Pons (tissue), 1 donor: ENCODE data around the gene FRAT2.

Experiments used
- DNase-seq: peaks from one replicate; pipeline ENCODE4 v3.0.0-alpha.2; 2016; ENCODE audit warnings: low spot score

The FRAT2 gene

GRCh38 chr10:97325754-97326153 is 8.8 kb downstream of the FRAT2 start:
- no peak for DNase-seq

- DNase-seq, result no peak
Measured at GRCh38 chr10:97323501-97323900, 11.0 kb downstream of the FRAT2 start.

DNA sequence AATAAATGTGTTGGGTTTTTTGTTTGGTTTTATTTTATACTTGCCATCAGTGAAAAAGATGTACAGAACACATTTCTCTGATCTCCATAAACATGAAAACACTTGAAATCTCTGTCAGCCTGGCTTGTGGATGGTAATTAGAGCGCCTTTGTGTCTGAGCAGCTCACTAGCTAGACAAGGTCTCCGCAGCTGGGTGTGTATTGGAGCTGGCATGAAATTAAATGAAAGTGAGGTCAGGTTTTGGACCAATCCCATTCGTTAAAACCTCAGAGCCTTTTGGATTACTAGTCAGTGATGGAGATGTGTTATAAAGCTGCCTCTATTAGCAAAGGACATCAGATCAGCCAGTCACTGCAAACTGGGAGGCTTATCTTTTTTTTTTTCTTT is 12.7 kb downstream of the FRAT2 start:
- peak; percentile 77 for DNase-seq

DNA sequence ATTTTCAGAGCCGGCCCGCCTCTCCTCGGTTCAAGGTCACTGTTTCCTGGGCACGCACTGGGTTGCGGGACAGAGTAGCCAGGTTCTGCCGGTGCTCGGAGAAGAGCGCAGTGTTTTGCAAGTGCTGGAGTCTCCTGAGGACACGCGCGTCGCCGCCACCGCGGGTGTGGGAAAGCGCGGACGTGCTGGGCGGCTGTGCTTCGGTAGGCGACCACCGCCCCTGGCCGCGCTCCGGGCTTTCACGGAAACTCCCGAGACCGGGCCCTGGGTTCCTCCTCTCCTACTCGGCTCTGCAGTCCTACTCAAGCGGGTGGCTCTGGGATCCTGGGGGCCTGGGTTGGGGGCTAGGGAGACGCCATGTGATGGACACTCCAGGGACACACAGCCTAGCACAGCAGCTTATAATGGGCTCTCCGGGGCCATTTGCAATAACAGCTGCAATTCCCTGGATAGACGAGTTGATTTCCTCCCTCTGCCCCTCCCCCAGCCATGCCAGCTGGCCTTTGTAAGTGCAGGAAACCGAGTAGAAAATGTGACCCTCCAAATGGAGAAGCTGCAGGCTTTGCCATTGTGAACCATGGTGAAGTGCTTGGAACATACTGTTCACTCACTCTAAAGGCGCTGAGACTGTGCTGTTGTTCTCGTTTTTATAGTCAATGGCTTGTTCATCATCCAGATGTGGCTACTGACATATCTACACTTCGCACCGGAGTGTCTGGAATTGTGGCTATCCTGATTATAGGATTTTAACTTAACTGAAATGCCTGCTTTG is 13.3 kb downstream of the FRAT2 start:
- peak; percentile 83 for DNase-seq

- DNase-seq, result no peak
Measured at GRCh38 chr10:97320480-97321031, 14.0 kb downstream of the FRAT2 start.

DNA sequence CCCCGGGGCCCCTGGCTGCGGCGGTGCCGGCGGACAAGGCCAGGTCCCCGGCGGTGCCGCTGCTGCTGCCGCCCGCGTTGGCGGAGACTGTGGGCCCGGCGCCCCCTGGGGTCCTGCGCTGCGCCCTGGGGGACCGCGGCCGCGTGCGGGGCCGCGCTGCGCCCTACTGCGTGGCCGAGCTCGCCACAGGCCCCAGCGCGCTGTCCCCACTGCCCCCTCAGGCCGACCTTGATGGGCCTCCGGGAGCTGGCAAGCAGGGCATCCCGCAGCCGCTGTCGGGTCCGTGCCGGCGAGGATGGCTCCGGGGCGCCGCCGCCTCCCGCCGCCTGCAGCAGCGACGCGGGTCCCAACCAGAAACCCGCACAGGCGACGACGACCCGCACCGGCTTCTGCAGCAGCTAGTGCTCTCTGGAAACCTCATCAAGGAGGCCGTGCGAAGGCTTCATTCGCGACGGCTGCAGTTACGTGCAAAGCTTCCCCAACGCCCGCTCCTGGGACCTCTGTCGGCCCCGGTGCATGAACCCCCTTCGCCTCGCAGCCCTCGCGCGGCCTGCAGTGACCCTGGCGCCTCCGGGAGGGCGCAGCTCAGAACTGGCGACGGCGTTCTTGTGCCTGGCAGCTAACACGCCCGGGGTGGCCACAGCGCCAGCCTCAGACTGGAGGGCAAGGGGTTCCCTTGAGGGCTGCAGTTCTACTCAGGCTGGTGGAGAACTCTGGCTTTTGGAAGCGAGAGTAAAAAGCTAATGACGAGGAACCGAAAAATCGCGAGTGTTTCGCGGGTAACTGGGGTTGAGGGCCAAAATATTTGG is 14.7 kb downstream of the FRAT2 start:
- DNase-seq, result peak; percentile 32

GRCh38 chr10:97318772-97319651 is 15.5 kb downstream of the FRAT2 start, which contains the start of gene FRAT1:
FRAT1 (plus strand) TSS chr10:97319271; CDS start chr10:97319454, 183 bp downstream.
- DNase-seq, result peak; percentile 83

DNA sequence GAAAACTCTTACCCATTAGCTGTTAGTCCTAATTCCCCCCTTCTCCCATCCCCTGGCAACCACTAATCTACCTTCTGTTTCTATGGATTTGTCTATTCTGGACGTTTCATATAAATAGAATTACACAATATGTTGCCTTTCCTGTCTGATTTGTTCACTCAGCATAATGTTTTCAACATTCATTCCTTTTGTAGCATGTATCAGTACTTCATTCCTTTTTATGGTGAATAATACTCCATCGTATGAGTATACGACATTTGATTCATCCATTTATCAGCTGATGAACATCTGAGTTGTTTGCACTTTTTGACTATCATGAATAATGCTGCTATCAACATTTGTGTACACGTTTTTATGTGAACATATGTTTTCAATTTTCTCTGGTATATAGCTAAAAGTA is 19.9 kb downstream of the FRAT2 start:
- DNase-seq, result no peak

GRCh38 chr10:97312897-97313296 is 21.6 kb downstream of the FRAT2 start:
- no peak for DNase-seq

DNA sequence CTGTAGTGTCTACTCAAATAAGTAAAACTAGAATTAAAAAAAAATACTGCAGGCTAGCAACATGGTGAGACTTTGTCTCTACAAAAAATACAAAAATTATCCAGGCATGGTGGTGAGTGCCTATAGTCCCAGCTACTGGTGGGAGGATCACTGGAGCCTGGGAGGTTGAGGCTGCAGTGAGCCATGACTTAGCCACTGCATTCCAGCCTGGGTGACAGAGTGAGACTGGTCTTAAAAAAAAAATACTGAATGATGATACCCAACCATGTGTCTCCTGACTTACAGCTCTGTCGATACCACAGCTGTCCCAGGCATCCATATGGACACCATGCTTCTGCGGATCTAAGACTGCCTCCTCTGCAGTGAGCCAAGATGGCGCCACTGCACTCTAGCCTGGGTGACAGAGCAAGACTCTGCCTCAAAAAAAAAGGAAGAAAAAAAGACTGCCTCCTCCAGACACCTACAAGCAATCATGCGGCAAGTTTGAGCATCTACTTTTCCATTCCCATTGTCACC is 23.4 kb downstream of the FRAT2 start:
- no peak for DNase-seq

- no peak for DNase-seq
Measured at GRCh38 chr10:97307866-97308780, 26.4 kb downstream of the FRAT2 start.

DNA sequence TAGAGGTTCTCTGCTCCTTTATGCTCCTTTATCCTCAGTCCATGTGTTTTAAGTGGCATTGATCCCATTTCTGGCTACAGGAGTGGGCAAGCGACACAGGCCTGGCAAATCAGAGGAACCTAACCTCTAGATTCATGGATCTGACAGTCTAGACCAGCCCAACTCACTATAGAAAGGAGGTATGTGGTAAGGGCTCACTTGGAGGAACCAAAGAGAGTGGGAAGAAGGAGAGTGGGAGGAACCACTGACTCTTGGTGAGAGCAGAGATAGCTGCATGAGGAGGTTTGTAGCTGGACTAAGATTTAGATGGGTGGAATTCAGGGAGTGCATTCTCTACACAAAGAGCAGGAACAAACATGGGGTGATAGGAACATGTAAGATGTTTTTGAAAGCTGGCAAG is 27.1 kb downstream of the FRAT2 start:
- no peak for DNase-seq

GRCh38 chr10:97302088-97302791 is 32.3 kb downstream of the FRAT2 start:
- no peak for DNase-seq

DNA sequence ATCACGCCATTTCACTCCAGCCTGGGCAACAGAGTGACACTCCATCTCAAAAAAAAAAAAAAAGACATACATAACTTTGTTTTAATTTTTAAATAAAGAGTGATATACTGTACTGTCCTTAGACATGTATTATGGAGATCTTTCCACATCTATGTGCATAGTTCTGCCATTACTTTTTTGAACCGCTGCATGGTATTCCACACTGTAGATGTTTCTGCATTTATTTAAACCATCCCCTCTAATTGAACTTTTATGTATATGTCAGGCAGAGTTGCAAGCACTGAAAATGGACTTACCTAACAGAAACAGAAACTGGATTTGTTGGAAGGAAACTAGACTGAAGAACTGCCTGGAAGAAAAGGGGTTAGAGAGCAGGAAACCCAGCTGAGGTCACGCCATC is 33.5 kb downstream of the FRAT2 start:
- DNase-seq, result no peak

GRCh38 chr10:97298223-97298571 is 36.3 kb downstream of the FRAT2 start:
- DNase-seq, result no peak

DNA sequence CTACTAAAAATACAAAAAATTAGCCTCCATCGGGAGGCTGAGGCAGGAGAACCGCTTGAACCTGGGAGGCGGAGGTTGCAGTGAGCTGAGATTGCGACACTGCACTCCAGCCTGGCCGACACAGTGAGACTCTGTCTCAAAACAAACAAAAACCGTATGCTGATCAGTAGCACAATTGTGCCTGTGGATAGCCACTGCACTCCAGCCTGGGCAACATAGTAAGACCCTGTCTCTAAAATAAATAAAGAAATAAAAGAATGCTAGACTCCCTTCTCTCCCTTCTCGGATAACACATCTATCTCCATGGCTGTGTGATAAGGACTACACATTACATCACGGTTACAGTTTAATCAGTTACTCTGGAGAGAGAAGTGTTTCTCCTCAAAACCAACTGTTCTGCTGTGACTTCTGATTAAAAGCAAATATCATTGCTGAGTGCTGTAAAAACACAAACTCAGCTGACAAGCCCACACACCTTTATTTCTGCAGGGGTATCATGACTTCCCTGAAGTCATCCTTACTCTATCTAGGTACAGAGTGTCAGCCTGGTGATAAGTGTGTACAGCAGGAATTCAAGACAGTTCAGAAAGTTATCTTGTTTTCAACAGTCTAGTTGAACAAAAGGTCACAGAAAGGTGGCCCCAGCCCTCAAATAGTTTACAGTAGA is 36.8 kb downstream of the FRAT2 start:
- no peak for DNase-seq

GRCh38 chr10:97292862-97293198 is 41.7 kb downstream of the FRAT2 start:
- DNase-seq, result no peak

GRCh38 chr10:97292097-97292861 is 42.2 kb downstream of the FRAT2 start, which contains the start of gene ARHGAP19:
ARHGAP19 (minus strand) TSS chr10:97292637; CDS start chr10:97292627, 10 bp downstream.
- peak; percentile 99 for DNase-seq
